Activated T-cell treated with anti-CD3 and anti-CD28 coated beads, Interleukin-2, amount 50 U/mL, for 72 hours (primary cell): ENCODE results near the gene ARHGAP24. TPM values are rescaled to one million over a fixed set of nuclear protein-coding genes. Genes with fewer than 3 reads are reported as not detected.

ENCODE experiments used
- ATAC-seq, 2 donors: fragments of 150-1000 bp; cut with Tn5 transposase; replicated peaks in 1 of 2; 2 replicates each; pipeline ENCODE4 v1.10.0; 2021; ENCODE audit warnings: moderate library complexity in 2 of 2, mild to moderate bottlenecking in 1 of 2
- DNase-seq, 2 donors: peaks; one replicate each; pipeline ENCODE4 v3.0.0; 2021 to 2022; ENCODE audit warnings: mixed read lengths in 1 of 2
- H3K27ac Mint-ChIP-seq: one replicate; pipeline ENCODE4 v1.8.0; 2022; ENCODE audit warnings: mild to moderate bottlenecking, moderate library complexity, mixed read lengths
- H3K27me3 Mint-ChIP-seq: one replicate; pipeline ENCODE4 v1.8.0; 2022; ENCODE audit warnings: low read depth, mixed read lengths
- H3K36me3 Mint-ChIP-seq, 2 donors: one replicate each; pipeline ENCODE4 v1.8.0; 2022; ENCODE audit warnings: mixed read lengths in 2 of 2, mild to moderate bottlenecking in 1 of 2; ENCODE audit not compliant: insufficient read depth in 2 of 2
- H3K4me1 Mint-ChIP-seq: one replicate; pipeline ENCODE4 v1.8.0; 2022; ENCODE audit warnings: low read depth, mixed read lengths
- H3K4me3 Mint-ChIP-seq, 2 donors: one replicate each; pipeline ENCODE4 v1.8.0; 2022; ENCODE audit warnings: mild to moderate bottlenecking in 2 of 2, mixed read lengths in 2 of 2, moderate library complexity in 2 of 2
- H3K9me3 Mint-ChIP-seq, 2 donors: one replicate each; pipeline ENCODE4 v1.8.0; 2022; ENCODE audit warnings: mixed read lengths in 2 of 2
- total RNA-seq, 2 donors: library from RNA; stranded (reverse); gene quantifications; one replicate each; pipeline ENCODE4 v1.2.3, GENCODE V29; 2022

ARHGAP24 gene
- total RNA-seq, 2 donors from 2014 or later, result not detected

DNA sequence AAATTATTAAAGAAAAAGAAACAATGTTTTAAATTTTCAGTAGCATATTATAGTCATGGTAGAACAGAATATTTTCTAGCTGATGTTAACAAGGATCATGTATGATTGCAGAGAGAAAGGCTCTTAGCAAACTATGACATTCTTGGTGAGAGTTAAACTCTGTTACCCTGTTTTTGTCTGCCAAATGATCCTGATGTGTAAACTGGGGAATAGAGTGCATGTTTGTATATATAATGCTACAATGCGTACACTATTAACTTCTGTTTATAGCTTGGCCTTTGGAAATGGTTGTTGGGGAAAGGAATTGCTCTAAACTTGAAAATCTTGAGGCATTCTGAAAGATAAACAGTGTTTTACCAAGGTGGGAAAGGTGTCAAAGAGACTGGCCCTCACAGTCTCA lies 292.7 kb downstream of the ARHGAP24 start:
- Mint-ChIP-seq H3K4me3 (no peak overlapping the region), H3K4me1 (no peaks in the 10 kb centered on the region), H3K36me3 (no peaks in the 10 kb centered on the region), H3K9me3 (peaks cover 1 to 2% of the 10 kb centered on the region in 2 donors), H3K27ac (no peak overlapping the region), H3K27me3 (no peaks in the 10 kb centered on the region)
- ATAC-seq, result no peak
- DNase-seq, result no peak

DNA sequence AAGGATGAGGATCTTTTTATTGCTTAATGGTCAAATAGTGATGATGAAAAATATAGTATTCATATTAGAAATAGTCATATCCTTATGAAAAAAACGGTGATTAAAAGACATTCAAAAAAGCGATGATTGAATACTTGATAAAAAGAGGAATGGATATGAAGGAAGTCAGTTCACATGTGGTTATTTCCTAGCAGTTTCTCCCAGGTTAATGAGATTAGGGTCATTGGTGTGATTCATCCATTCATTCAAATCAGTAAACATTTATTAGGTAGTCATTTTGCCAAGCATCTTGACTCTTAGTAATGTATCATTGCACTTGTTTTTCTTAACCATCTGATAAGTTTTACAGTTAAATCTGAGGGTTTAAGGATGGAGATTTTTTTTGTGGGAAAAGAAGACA lies 294.1 kb downstream of the ARHGAP24 start:
- no peak for ATAC-seq
- no peaks in the 10 kb centered on the region for H3K27me3 Mint-ChIP-seq
- no peak overlapping the region for H3K27ac Mint-ChIP-seq
- H3K36me3 Mint-ChIP-seq, result no peaks in the 10 kb centered on the region
- no peaks in the 10 kb centered on the region for H3K4me1 Mint-ChIP-seq
- no peak for DNase-seq
- no peak overlapping the region for H3K4me3 Mint-ChIP-seq
- H3K9me3 Mint-ChIP-seq, result peaks cover 1 to 4% of the 10 kb centered on the region in 2 donors

DNA sequence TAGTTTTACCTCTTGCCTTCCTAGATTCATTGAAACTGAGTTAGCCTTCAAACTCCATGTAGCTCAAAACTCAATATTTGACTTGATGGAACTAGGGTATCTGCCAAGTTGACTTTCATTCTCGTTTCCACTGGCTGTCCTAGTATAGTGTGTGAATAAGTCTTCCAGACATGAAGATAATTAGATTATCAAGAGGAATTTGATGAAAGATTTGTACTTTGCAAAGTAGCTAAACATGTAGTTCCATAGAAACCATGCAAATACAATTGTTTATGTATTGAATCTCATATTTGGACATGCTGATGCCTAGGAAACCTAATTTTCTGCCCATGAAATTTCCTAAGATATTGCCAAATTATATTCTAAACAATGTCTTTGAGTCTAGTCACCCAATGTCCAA lies 297.5 kb downstream of the ARHGAP24 start:
- no peaks in the 10 kb centered on the region for H3K4me1 Mint-ChIP-seq
- H3K9me3 Mint-ChIP-seq, result peaks cover 7 to 11% of the 10 kb centered on the region in 2 donors
- ATAC-seq (no peak), DNase-seq (no peak)
- H3K4me3 Mint-ChIP-seq, result no peak overlapping the region
- no peak overlapping the region for H3K27ac Mint-ChIP-seq
- no peaks in the 10 kb centered on the region for H3K36me3 Mint-ChIP-seq
- no peaks in the 10 kb centered on the region for H3K27me3 Mint-ChIP-seq

DNA sequence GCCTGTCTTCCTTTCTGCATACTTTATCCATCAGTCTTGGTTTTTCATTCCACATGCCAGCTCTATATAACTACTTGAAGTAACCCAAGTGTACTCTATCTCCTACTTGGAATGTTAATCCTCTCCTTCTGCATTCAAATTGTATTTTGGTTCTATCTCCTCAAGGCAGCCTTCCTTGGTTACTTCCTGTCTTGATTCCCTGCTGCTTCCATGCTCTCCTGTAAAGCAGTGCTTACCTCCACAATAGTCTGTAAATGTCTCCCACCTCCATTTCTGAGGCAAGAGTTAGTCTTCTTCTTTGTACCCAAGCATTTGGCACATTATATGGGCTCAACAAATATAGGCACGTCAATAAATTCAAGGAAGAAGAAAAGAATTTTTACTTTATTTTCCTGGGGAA lies 298.4 kb downstream of the ARHGAP24 start:
- H3K36me3 Mint-ChIP-seq, result no peaks in the 10 kb centered on the region
- H3K27ac Mint-ChIP-seq, result no peak overlapping the region
- H3K4me1 Mint-ChIP-seq, result no peaks in the 10 kb centered on the region
- ATAC-seq, result no peak
- H3K27me3 Mint-ChIP-seq, result no peaks in the 10 kb centered on the region
- no peak for DNase-seq
- no peak overlapping the region for H3K4me3 Mint-ChIP-seq
- H3K9me3 Mint-ChIP-seq, result peaks cover 6 to 11% of the 10 kb centered on the region in 2 donors

DNA sequence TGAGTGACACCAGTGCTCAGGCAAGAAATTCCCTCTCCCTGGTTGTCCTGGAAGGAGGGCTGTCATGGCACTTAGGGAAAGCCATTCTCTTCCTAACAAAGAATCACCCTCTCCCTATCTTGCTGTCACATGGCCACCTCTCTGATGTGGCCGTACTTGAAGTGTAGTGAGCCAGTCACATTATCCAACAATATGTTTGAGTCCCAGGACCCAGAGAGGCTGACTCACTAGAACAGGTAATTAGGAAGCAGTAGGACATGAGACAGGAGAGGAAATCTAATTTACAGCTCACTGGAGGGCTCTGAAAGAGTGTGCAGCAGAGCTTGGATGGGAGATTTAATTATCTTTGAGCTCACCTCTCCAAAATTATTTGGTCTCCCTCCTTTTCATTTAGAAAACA lies 299.1 kb downstream of the ARHGAP24 start:
- ATAC-seq, result no peak
- no peak overlapping the region for H3K27ac Mint-ChIP-seq
- no peak overlapping the region for H3K4me3 Mint-ChIP-seq
- H3K4me1 Mint-ChIP-seq, result no peaks in the 10 kb centered on the region
- H3K9me3 Mint-ChIP-seq, result peaks cover 6 to 11% of the 10 kb centered on the region in 2 donors
- H3K27me3 Mint-ChIP-seq, result no peaks in the 10 kb centered on the region
- no peaks in the 10 kb centered on the region for H3K36me3 Mint-ChIP-seq
- no peak for DNase-seq

DNA sequence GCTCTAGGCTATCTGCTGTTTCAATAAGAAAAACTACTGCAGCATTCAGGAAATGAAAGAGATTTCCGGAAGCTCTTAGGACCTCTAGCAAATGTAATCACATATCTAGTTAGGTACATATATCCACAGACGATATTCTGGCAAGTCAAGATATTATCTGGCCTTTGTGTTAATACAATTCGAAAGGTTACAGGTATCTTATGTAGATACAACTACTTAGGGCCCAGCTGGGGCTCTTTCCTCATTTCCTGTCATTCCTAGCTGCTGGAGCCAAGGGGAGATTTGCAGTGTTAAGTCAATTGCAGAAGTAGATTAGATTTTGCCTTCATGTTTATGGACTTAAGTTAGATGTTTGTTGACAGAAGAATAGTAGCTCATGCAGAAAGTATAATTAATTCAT lies 299.5 kb downstream of the ARHGAP24 start:
- Mint-ChIP-seq H3K4me3 (no peak overlapping the region), H3K9me3 (peaks cover 6 to 11% of the 10 kb centered on the region in 2 donors), H3K4me1 (no peaks in the 10 kb centered on the region), H3K27me3 (no peaks in the 10 kb centered on the region), H3K36me3 (no peaks in the 10 kb centered on the region), H3K27ac (no peak overlapping the region)
- DNase-seq (no peak), ATAC-seq (no peak)

DNA sequence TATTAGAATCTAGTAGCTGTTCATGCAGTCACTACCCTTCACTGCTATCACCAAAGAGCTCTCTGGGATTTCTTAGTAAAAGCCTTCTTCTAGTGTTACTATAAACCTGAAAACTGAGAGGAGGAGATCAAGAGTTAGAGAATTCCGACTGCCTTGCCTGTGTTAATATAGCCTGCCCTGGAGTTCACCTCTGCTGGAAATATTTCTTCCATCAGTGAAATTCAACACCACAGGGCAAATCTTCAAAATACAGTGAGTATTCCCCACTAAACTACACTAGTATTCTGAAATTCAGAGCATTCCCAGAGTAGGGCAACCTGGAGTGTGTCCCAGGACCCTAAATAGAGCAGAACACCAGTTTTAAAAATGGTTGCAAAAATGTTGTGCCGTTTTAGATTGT lies 301.1 kb downstream of the ARHGAP24 start:
- H3K4me1 Mint-ChIP-seq, result no peaks in the 10 kb centered on the region
- no peaks in the 10 kb centered on the region for H3K27me3 Mint-ChIP-seq
- H3K36me3 Mint-ChIP-seq, result no peaks in the 10 kb centered on the region
- ATAC-seq, result no peak
- DNase-seq, result no peak
- H3K4me3 Mint-ChIP-seq, result no peak overlapping the region
- H3K9me3 Mint-ChIP-seq, result peaks cover 6 to 11% of the 10 kb centered on the region in 2 donors
- no peak overlapping the region for H3K27ac Mint-ChIP-seq

DNA sequence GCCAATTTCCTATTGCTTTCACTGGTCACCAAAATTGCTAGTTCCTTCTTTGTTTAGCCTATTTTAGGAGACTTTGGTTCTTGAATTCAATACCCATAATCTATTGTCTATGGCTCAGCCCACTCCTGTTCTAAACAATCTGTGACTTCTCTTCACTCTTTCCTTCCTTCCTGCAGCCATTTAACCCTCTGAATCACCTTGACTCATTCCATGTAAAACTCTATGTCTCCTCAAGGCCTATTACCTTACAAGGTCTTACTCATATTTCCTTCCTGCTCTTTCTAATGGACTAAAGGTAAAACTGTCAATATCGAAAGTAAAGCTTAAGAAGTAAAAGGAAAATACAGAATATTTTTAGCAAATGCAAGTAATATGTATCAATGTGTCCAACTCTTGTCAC lies 301.6 kb downstream of the ARHGAP24 start:
- ATAC-seq, result no peak
- H3K9me3 Mint-ChIP-seq, result peaks cover 6 to 11% of the 10 kb centered on the region in 2 donors
- H3K4me3 Mint-ChIP-seq, result no peak overlapping the region
- no peaks in the 10 kb centered on the region for H3K36me3 Mint-ChIP-seq
- no peak overlapping the region for H3K27ac Mint-ChIP-seq
- no peaks in the 10 kb centered on the region for H3K27me3 Mint-ChIP-seq
- DNase-seq, result no peak
- H3K4me1 Mint-ChIP-seq, result no peaks in the 10 kb centered on the region

DNA sequence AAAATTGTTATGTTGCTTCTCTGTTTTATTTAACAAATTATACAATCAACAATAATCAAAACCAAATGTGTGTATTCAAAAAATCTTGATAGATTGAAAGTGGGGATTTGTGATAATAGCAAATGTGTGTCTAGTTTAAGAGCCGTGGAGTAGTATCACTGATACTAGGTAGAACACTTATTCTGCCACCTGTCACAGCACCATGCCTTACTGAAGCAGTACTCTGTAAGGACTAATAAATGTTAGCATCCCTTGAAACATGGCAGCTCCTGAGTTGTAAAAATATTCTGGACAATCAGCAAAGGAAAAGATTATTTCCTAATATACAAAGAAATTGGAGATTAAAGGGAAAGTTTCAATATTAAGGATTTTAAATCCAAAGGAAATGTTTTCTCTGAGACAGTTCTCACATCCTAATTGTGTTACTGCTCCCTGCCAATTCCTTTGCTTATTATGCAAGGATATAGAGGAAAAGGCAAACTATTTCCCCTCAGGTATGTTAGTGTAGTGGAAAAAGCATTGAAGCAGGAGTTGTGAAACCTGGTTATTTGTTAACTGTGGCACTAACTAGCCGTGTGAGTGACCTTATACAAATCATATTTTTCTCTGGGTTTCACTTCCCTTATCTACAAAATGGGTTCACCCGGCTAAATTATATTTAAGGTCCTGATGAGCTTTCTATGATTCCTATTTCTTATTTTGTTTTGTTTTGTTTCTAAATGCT lies 303.1 kb downstream of the ARHGAP24 start:
- Mint-ChIP-seq H3K9me3 (peaks cover 6 to 11% of the 10 kb centered on the region in 2 donors), H3K36me3 (no peaks in the 10 kb centered on the region), H3K27ac (no peak overlapping the region), H3K27me3 (no peaks in the 10 kb centered on the region), H3K4me1 (no peaks in the 10 kb centered on the region), H3K4me3 (no peak overlapping the region)
- DNase-seq (no peak), ATAC-seq (no peak)

DNA sequence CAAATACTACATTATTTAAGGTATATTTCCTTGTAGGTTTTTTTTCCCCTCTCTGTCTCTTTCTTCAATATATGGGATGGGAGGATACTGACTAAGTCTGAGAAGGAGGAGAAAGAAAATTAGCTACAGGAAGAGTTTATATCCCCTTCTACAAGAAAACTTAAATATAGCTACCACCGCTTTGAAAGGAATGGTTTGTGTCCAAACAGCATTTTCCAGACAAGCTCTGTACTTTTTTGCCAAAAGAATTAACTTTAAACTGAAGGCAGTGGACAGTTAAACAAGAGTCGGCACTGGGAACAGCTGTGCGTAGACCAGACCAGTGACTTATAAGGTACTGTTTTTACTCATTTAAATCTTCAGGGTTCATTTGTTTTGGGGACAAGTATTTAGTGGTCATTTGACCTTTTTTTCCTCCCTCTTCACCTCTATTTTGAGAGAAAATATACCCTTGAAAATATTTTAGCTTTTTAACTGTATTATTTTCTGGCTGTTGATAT lies 303.7 kb downstream of the ARHGAP24 start:
- no peaks in the 10 kb centered on the region for H3K27me3 Mint-ChIP-seq
- H3K4me3 Mint-ChIP-seq, result no peak overlapping the region
- H3K9me3 Mint-ChIP-seq, result peaks cover 6 to 9% of the 10 kb centered on the region in 2 donors
- no peaks in the 10 kb centered on the region for H3K4me1 Mint-ChIP-seq
- no peak for DNase-seq
- no peak overlapping the region for H3K27ac Mint-ChIP-seq
- no peak for ATAC-seq
- no peaks in the 10 kb centered on the region for H3K36me3 Mint-ChIP-seq

DNA sequence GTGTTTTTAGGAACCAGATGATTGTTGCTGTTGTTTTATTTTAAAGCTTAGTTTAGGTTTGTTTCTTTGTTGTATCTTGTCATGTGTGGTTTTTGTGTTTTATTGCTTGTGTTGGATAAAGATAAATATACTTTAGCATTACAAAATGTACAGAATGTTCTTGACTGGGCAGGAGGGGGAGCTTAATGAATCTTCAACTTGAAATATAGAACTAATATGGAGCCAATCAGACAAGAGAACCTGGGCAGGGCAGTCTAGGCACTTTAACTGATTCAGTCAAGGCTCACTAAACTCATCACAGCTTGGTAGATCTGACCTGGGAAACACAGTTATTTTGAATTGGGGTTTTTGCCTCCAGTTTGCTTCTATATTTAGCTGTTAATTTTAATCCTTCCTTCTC lies 304.2 kb downstream of the ARHGAP24 start:
- no peak for ATAC-seq
- no peaks in the 10 kb centered on the region for H3K27me3 Mint-ChIP-seq
- peaks cover 6 to 9% of the 10 kb centered on the region in 2 donors for H3K9me3 Mint-ChIP-seq
- no peak overlapping the region for H3K4me3 Mint-ChIP-seq
- H3K36me3 Mint-ChIP-seq, result no peaks in the 10 kb centered on the region
- no peak for DNase-seq
- no peaks in the 10 kb centered on the region for H3K4me1 Mint-ChIP-seq
- H3K27ac Mint-ChIP-seq, result no peak overlapping the region

DNA sequence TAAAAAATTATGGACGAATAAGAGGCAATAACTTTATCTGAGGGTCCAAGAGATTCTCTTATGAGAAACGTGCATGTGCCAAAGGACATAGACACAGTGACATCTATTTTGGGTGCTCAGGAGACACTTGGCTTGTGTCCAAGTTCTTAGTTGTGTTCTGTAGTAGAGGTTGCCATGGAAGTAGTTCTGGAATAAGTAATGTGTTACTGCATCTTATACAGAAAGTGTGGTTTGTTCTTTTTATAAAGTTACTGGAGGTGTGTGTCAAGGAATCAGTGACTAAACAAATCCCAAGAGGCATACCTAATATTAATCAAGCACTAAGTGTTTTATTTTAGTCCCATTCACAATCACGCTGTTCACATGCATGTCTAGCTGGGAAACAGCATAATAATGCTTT lies 305.7 kb downstream of the ARHGAP24 start:
- no peak for ATAC-seq
- H3K9me3 Mint-ChIP-seq, result peaks cover under 1 to 6% of the 10 kb centered on the region in 2 donors
- H3K4me3 Mint-ChIP-seq, result no peak overlapping the region
- no peak overlapping the region for H3K27ac Mint-ChIP-seq
- no peaks in the 10 kb centered on the region for H3K36me3 Mint-ChIP-seq
- H3K27me3 Mint-ChIP-seq, result no peaks in the 10 kb centered on the region
- no peaks in the 10 kb centered on the region for H3K4me1 Mint-ChIP-seq
- no peak for DNase-seq

DNA sequence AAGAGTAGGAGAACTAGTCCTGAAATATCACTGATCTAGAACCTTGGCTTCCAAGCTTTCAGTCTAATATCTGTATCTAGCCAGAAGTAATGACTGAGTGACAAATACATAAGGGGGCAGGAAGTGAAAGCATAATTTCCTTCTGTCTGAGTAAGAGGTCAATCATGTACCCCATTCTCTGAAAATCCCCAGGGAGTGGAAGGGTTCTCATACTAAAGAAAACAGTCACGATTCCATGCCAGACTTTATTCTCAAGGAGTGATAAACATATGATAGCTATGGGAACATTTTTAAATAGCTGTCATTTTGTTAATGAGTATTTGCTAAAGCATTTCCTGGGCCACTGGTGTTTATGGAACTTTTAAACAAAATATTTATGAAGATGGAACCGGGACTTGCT lies 308.5 kb downstream of the ARHGAP24 start:
- Mint-ChIP-seq H3K4me3 (no peak overlapping the region), H3K4me1 (no peaks in the 10 kb centered on the region), H3K9me3 (peaks cover 0 to 3% of the 10 kb centered on the region in 2 donors), H3K27me3 (no peaks in the 10 kb centered on the region), H3K36me3 (no peaks in the 10 kb centered on the region), H3K27ac (no peak overlapping the region)
- DNase-seq (no peak), ATAC-seq (no peak)

DNA sequence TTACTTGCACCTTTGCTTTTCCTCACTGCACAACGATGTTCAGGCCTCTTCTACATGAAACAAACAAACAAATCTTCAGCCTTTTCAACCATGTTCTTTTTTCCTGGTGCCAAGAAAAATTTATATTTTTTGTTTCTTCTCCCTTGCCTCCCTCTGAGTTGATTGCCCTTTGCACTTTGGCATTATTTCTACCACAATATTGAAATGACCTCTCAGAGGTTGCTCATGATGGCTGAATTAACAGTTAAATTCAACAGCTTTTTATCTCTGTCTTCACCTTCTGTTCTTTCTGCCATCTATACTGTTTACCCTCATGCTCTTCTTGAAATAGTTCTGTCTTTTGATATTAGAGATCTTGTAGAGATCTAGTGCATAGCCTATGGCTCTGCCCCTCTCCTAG lies 308.9 kb downstream of the ARHGAP24 start:
- H3K27ac Mint-ChIP-seq, result no peak overlapping the region
- DNase-seq (no peak), ATAC-seq (no peak)
- peaks cover 0 to 3% of the 10 kb centered on the region in 2 donors for H3K9me3 Mint-ChIP-seq
- no peaks in the 10 kb centered on the region for H3K27me3 Mint-ChIP-seq
- H3K36me3 Mint-ChIP-seq, result no peaks in the 10 kb centered on the region
- no peak overlapping the region for H3K4me3 Mint-ChIP-seq
- no peaks in the 10 kb centered on the region for H3K4me1 Mint-ChIP-seq
